D341Med (cell line): Measurements from ENCODE around the gene TMEM140.
A peak's percentile ranks its signal among the peaks of the same experiment; 100 is the strongest.
"Not testable (repeated sequence)": the region's sequence is repeated elsewhere in the genome, so short reads cannot be mapped to it uniquely, and the experiment has no call there.

Experiments
- DNase-seq: peaks from one replicate; pipeline ENCODE4 v3.0.0; 2012; ENCODE audit warnings: low spot score

The TMEM140 gene

GRCh38 chr7:135195156-135195555 lies 47.3 kb downstream of the TMEM140 start:
- no peak for DNase-seq

GRCh38 chr7:135195968-135196629 lies 48.2 kb downstream of the TMEM140 start:
- no peak for DNase-seq

DNA sequence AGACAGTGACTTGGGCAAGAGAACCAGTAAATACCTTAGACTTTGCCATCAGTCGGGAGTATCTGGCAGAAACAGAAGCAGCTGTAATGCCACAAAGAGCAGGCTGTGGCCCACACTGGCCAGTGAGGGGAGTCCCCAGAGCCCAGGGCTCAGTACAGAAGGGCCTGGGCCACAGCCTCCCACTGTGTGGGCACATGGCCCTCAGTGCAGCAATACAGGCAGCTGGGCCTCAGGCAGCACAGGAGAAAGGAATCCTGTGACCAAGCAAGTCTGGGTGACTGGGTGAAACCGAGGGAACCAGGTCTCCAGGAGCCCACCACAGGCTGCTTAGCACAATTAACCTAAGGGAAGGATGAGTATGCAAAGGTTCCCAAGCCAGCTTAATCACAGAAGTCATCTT lies 49.5 kb downstream of the TMEM140 start:
- no peak for DNase-seq

DNA sequence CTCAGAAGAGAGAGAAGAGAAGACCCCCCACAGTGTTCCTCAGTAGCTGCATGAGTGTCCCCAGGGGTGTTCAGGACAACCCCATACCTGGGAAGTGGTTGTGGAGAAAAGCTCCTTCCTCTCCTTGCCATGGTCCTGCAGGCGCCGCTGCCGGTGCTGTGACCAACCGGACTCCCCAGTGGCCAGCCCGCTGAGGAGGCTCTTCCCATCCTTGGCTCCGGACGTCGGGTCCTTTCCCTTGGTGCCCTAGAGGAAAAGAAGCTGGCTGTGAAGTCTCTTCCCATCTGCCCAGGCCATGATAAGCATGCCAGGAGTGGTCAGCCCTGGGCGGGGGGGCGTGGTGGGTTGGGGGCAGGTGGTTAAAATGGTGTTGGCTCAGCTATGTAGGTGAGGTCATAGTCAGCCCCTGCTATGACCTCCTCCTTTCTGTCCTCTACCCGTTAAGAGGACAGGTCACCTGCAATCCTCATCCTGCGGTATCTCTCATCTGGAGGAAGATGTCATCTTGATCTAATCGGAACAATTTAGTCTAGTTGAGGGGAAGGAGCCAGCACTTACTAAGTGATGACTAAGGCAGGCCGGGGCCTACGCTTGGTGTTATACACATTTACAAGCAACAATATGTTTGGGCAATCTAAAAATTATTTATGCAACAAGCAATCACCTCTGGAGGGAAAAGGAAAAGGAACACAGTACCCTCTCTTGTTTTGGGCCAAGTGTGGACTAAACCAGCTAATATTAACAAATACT lies 50.2 kb downstream of the TMEM140 start:
- no peak for DNase-seq

DNA sequence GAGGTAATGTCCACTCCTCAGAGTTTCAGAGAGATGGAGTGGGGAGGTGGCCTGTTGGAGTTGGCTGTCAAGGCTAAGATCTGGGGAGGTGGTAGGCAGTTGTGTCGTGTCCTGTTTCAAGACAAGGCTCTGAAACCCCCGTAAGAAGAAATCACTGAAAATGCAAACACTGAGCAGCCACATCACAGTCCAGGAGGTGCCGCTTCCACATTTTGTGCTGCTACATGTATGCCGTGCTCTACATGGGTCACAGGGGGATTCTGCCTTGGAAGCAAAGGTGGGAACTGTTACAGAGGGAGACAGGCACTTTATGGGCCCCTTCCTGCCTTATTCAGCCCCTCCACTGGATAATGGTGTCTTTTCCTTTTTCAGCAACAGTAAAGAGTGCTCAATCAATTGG lies 51.6 kb downstream of the TMEM140 start:
- no peak for DNase-seq

DNA sequence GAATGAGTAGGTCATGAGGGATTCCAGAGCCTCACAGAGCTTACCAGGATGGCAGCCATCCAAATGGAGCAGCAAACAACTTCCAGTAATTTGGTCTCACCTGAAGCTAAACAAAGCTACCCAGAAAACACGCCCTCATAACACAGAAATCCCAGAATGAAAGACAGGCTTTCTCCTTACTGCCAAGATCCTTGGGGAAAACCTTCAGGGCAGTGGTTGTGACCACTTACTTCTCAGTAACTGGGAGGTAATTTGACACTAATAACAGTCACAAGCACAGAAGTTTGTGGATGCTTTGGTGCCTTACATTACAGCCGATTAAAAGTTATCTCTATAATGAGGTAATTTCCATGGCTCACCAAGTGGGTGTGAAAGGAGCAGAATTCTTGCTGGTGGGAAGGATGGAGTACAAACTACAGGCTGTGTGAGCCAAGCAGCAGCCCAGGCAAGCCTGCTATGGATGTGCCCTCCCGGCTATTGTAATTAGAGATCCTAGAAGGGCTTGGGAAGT lies 53.0 kb downstream of the TMEM140 start:
- no peak for DNase-seq

DNA sequence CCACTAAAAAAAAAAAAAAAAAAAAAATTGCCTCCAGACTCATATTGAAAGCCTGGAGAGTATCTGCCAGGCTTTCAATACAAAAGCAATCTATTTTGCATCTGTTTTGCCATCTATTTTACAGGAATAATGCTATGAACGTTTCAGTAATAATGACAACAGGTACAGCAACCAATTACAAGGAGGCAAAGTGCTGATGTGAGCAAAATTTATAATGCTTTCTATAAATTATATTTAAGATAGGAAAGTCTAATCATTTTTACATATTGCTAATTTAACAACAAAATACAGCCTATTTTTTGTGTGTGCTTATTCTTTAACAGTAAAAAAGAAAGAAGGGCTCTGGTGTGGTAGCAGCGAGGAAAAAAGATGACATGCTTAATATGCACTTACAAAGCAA lies 53.5 kb downstream of the TMEM140 start:
- no peak for DNase-seq

GRCh38 chr7:135204341-135204749 lies 56.5 kb downstream of the TMEM140 start:
- no peak for DNase-seq

DNA sequence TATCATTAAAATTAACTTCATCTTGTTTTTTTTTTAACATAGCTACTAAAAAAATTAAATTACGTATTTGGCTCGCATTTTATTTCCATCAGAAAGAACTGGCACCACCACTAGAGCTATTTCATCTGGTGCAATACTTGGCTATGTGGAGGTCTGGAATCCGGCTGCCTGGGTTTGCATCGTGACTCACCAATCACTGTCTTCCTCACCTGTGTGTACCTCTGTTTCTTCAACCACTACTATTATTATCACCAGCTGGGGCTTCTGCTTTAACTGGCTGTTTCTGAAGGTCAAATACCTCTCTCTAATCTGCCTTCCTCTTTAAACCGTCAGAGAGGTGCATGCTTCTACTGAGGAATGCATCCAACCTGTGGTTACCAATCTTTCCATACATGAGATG lies 57.0 kb downstream of the TMEM140 start:
- DNase-seq = no peak

GRCh38 chr7:135205850-135206249 lies 58.0 kb downstream of the TMEM140 start:
- no peak for DNase-seq

DNA sequence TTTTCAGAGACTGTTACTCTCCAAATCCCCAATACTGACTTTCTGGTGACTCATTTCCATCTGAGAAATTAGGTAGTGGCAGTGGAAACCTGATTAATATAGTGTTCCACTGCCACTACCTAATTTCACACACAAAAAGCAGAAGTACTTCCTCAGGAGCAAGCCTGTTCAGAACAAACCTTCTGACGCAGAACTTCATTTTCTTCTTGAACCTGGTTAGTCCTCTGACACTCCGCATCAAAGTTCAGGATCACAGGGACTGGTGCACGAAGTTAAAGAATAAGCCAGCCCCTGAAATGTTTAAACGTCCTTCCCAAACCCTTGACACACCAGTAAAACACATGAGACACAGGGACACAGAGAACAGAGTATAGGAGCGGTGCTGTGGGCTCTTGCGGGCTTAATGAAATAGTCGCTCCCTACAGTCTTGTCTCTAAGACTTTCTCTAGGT lies 59.1 kb downstream of the TMEM140 start:
- no peak for DNase-seq

DNA sequence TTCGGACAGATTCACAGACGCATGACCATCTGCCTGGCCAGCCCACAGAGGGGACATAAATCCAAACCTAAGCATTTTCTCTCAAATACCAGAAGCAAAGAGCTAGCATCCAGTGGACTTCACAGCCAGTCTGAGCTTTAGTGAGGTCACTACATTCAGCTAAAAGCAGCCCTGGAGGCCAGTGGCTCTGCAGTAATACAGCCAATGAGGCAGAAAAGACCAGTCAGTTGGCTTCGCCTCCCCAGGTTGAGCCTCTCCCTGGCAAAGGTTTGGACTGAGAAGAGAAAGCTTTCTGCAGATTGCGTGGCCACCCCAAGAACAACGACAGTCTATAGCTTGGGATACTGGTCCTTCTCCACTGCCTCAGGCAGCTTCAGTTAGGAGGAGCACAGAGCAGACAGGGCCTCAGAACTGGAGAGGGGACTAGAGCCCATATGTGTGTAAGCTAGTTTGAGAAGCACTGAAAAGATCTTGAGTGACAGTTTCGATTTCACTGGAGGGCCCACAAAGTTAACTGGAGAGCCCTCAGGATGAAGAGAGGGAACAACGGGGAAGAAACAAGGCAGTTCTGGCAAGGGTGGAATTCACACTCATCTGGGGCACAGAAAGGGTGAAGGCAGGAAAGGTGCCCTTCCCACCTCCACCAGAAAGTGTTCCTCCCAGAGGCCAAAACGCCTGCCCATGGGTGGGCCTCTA lies 59.7 kb downstream of the TMEM140 start:
- DNase-seq = no peak

DNA sequence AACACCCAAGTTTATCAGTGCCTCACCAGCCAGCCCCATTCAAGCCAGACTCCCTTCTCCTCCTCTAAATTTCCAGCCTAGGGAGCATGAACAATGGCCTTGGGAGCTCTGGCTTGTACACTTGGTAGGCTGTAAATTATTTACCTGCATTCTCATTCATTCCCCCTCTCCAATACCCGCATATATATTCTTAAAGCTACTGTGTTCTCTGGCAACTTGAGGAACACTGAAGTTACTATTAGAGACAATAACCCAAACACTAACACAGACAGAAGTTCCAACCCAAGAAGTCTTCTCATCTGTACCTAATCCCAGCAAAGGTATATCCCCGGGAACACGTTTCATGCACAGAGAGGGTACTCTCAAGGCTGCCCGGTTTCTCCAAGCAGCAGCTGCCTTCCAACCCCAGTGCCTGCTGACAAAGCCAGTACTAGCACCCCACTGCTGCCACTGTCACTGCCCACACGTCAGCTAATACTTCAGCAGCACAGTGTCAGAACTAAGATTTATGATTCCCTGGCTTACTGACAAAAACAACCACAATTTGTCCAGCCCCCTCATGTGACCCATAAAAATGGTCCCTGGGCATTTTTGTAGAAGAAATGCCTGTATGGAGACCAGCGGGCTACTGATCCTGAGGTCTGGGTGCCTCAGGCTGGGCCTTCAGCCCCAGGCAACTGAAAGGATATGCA lies 60.4 kb downstream of the TMEM140 start:
- no peak for DNase-seq

DNA sequence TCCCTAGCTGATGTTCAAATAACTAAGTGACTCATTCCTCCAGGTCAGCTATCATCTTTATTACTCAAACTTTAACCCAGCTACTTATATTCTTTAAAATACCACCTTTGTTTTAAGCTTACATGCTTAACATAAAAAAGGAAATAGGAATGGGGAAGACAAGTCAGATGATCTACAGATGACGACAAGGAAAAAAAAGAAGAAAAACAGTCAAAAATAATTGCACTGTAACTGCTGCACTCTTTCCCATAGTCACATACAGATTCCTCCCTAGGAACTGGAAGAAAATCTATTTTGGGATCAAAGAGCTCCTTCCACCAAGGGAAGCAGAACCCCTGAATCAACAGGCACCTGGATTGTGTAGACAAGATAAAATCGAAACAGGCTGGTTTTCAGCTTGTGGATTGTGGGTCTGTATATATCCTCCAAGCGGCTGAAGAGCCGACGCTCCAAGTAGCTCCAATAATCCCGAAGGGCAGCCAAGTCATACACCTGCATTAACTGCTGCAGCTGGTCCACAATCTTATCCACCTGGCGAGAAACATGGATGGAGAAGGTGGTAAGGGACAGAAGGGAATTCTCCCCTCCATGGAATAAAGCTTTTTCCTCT lies 61.5 kb downstream of the TMEM140 start:
- no peak for DNase-seq

DNA sequence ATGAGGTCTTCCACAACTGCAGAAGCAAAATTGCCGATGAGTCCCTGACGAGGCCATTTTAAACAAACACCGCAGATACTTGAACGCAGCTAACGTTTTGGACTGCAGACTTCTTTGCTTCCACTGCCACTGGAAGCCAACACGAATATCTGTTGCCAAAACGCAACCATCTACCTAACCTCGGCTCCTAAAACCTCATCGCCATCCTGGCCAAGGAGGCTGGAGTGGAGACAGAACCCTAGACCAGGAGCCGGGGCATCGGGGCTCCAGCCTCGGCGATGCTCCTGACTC lies 63.0 kb downstream of the TMEM140 start:
- no peak for DNase-seq

DNA sequence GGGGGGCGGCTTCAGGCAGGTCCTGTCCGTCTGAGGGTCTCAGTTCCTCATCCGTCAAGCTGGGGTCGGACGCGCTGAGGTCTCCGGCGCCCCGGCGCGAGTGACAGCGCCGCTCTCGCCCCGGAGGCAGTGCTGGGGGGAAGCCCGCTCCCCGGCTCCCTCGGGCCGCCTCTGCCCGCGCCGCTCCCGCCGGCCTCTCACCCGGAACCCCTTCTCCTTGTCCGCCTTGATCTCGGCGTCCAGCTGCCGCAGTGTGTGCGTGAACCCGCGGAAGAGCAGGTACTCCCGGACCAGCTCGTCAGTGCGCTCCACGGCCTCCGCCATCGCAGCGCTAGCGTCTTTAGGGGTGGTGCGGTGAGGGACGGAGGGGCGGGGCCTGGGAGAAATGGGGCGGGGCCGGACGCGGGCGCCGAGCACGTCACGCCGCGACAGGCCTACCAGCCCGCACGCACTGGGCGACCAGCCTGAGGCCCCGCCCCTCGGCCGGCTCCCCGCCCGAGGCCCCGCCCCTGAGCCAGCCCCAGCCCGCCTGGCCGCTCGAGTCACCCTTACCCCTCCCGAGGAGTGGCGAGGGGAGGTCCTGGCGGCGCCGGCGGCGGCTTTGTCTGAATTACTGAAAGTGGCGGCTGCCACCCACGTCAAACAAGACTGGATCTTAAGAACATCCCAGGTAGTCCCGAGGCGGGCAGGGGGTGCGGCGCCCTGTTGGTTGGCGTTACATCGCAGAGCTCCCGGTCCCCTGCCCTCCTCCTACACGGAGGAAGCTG lies 63.5 kb downstream of the TMEM140 start, which contains the start of gene WDR91:
Gene WDR91, minus strand, starts transcription at position 348 of the 767 bp plus-strand sequence. Its CDS starts 24 bp downstream, at position 324.
- DNase-seq = peak; percentile 100

DNA sequence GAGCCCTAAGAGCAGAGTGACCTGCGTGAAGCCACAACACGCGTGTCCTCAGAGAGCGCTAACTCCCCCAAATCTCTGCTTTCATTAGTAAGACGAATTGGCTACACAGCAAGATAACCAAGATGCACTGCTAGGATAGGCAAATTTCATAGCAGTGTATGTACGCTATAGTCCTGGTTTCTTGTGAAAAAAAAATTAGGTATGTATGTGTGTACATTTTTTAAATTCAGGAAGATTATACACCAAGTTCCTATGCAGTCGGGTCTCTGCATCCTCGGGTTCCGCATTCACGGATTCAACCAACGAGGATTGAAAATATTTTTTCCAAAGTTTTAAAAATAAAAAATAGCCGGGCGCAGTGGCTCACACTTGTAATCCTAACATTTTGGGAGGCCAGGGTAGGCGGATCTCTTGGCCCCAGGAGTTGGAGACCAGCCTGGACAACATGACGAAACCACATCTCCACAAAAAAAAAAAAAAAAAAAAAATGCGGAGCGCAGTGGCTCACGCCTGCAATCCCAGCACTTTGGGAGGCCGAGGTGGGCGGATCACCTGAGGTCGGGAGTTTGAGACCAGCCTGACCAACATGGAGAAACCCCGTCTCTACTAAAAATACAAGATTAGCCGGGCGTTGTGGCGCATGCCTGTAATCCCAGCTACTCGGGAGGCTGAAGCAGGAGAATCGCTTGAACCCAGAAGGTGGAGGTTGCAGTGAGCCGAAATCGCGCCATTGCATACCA lies 64.2 kb downstream of the TMEM140 start:
- not testable (repeated sequence) for DNase-seq

DNA sequence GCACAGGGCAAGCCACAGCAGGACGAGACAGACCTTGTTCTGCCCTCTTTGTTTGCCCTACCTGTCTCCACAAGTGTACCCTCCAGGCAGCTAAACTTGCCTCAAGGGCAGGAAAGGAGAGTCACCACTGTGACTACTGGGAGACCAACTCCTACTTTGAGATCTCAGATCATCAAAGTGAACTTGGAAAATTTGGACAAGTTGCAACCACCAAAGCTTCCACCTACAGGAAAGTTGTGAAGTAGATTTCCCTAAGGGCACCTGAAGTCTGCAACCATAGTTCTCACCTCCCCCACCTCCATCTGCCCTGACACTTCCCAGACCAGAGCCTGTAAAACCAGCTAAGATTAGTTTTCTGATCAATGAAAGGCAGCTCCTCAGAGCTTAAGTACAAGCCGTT lies 66.0 kb downstream of the TMEM140 start:
- DNase-seq = no peak

DNA sequence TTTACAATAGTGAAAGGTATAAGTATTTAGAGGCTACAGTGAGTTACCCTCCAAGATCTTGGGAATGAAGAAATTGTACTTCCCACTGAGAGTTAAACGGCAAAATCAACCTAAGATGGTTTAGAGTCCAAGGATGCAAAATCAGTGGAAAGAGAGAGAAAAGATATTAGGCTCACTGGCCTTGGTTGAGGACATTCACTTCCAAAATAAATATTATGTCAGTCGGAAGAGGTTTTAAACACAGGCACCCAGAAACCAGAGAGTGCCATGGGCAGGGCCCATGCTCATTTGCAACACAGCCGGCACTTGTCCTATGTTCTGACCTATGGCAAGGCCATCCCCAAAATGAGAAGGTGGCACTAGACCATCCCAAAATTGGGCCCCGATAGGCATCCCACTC lies 67.3 kb downstream of the TMEM140 start:
- no peak for DNase-seq

- no peak for DNase-seq
These were observed 67.8 kb downstream of the TMEM140 start for GRCh38 chr7:135215698-135216097.
